Activated T-cell treated with anti-CD3 and anti-CD28 coated beads, Interleukin-2, amount 50 U/mL, for 72 hours (primary cell): Measurements from ENCODE around the gene ICE2. TPM values are rescaled to one million over a fixed set of nuclear protein-coding genes. Genes with fewer than 3 reads are reported as not detected.
A peak's percentile ranks its signal among the peaks of the same experiment; 100 is the strongest.

ENCODE experiments used
- ATAC-seq, 2 donors: fragments of 150-1000 bp; cut with Tn5 transposase; replicated peaks in 1 of 2; 2 replicates each; pipeline ENCODE4 v1.10.0; 2021; ENCODE audit warnings: moderate library complexity in 2 of 2, mild to moderate bottlenecking in 1 of 2
- DNase-seq, 2 donors: peaks; one replicate each; pipeline ENCODE4 v3.0.0; 2021 to 2022; ENCODE audit warnings: mixed read lengths in 1 of 2
- H3K27ac Mint-ChIP-seq: one replicate; pipeline ENCODE4 v1.8.0; 2022; ENCODE audit warnings: mild to moderate bottlenecking, moderate library complexity, mixed read lengths
- H3K27me3 Mint-ChIP-seq: one replicate; pipeline ENCODE4 v1.8.0; 2022; ENCODE audit warnings: low read depth, mixed read lengths
- H3K36me3 Mint-ChIP-seq, 2 donors: one replicate each; pipeline ENCODE4 v1.8.0; 2022; ENCODE audit warnings: mixed read lengths in 2 of 2, mild to moderate bottlenecking in 1 of 2; ENCODE audit not compliant: insufficient read depth in 2 of 2
- H3K4me1 Mint-ChIP-seq: one replicate; pipeline ENCODE4 v1.8.0; 2022; ENCODE audit warnings: low read depth, mixed read lengths
- H3K4me3 Mint-ChIP-seq, 2 donors: one replicate each; pipeline ENCODE4 v1.8.0; 2022; ENCODE audit warnings: mild to moderate bottlenecking in 2 of 2, mixed read lengths in 2 of 2, moderate library complexity in 2 of 2
- H3K9me3 Mint-ChIP-seq, 2 donors: one replicate each; pipeline ENCODE4 v1.8.0; 2022; ENCODE audit warnings: mixed read lengths in 2 of 2
- total RNA-seq, 2 donors: library from RNA; stranded (reverse); gene quantifications; one replicate each; pipeline ENCODE4 v1.2.3, GENCODE V29; 2022

ICE2 gene
- total RNA-seq, 2 donors from 2014 or later, result 81.5 to 91.7 TPM

- no peaks in the 10 kb centered on the region for H3K9me3 Mint-ChIP-seq
- H3K27ac Mint-ChIP-seq, result no peak overlapping the region
- ATAC-seq, result no peak
- H3K27me3 Mint-ChIP-seq, result peaks cover 7% of the 10 kb centered on the region
- DNase-seq, result no peak
- H3K36me3 Mint-ChIP-seq, result peaks cover 1 to 3% of the 10 kb centered on the region in 2 donors
- peaks cover 12% of the 10 kb centered on the region for H3K4me1 Mint-ChIP-seq
- H3K4me3 Mint-ChIP-seq, result no peak overlapping the region
These were observed 94.3 kb downstream of the ICE2 start for GRCh38 chr15:60384526-60385126.

- no peaks in the 10 kb centered on the region for H3K9me3 Mint-ChIP-seq
- no peak overlapping the region for H3K27ac Mint-ChIP-seq
- H3K4me3 Mint-ChIP-seq, result no peak overlapping the region
- H3K4me1 Mint-ChIP-seq, result peaks cover 7% of the 10 kb centered on the region
- H3K36me3 Mint-ChIP-seq, result peaks cover 1 to 3% of the 10 kb centered on the region in 2 donors
- DNase-seq (no peak), ATAC-seq (no peak)
- H3K27me3 Mint-ChIP-seq, result peaks cover 7% of the 10 kb centered on the region
These were observed 94.9 kb downstream of the ICE2 start for GRCh38 chr15:60384053-60384452.

- peaks cover 7% of the 10 kb centered on the region for H3K27me3 Mint-ChIP-seq
- H3K4me1 Mint-ChIP-seq, result no peaks in the 10 kb centered on the region
- H3K36me3 Mint-ChIP-seq, result peaks cover 1 to 3% of the 10 kb centered on the region in 2 donors
- H3K4me3 Mint-ChIP-seq, result no peak overlapping the region
- H3K9me3 Mint-ChIP-seq, result no peaks in the 10 kb centered on the region
- H3K27ac Mint-ChIP-seq, result no peak overlapping the region
- DNase-seq (no peak), ATAC-seq (no peak)
These were observed 95.9 kb downstream of the ICE2 start for GRCh38 chr15:60382773-60383674.

- Mint-ChIP-seq H3K27me3 (no peaks in the 10 kb centered on the region), H3K9me3 (no peaks in the 10 kb centered on the region), H3K36me3 (peaks cover 1% of the 10 kb centered on the region in 2 donors), H3K4me3 (no peak overlapping the region), H3K27ac (no peak overlapping the region), H3K4me1 (no peaks in the 10 kb centered on the region)
- DNase-seq (no peak), ATAC-seq (no peak)
These were observed 97.7 kb downstream of the ICE2 start for GRCh38 chr15:60381148-60381788.

DNA sequence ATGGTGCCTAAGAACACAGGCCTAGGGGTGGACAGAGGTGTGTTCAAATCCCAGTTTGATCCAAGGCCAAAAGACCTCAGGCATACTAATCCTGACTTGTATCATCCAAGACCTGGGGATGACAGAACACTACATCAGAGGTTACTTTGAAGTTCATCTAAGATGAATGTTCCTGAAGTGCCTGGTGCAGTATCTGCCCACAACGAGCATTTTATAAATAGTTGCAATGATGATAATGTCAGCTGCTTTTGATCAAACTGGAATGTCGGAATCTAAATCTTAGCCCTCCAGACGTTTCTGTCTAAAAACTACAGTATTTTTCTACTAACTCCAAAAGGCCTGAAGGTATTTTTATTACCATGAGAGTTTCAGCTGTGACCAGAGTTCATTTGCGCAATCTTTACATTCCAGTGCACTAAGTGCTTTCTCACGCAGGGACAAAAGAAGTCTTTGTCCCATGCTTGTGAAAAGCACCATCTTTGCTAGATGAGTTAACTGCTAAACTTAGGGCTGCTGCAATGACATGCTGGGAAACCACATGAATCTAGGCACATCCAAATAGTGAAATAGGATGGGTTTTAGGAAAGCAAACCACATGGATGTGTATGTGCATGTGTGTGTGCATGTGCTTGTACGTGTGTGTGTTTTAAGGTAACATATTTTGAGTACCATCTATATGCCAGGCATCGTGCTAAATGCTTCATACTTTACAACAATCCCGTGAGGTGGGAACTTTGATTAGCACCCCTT, 99.2 kb downstream of the ICE2 start:
- Mint-ChIP-seq H3K9me3 (no peaks in the 10 kb centered on the region), H3K4me3 (no peak overlapping the region), H3K27me3 (no peaks in the 10 kb centered on the region), H3K4me1 (no peaks in the 10 kb centered on the region), H3K36me3 (peaks cover 1 to 8% of the 10 kb centered on the region in 2 donors), H3K27ac (no peak overlapping the region)
- DNase-seq (no peak), ATAC-seq (no peak)

DNA sequence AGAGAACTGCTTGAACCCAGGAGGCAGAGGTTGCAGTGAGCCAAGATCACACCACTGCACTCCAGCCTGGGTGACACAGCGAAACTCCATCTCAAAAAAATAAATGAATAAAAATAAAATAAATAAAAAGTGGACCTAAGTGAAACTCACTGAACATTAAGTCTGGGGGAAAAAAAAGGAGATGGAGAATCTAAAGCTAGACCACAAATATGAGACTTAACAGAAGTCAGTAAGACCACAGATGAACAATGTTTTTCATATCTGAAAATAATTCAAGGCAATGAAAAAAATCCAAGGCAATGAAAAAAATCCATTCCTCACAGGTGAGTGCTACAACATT, 99.8 kb downstream of the ICE2 start:
- H3K4me1 Mint-ChIP-seq, result peaks cover 3% of the 10 kb centered on the region
- H3K27ac Mint-ChIP-seq, result no peak overlapping the region
- H3K4me3 Mint-ChIP-seq, result no peak overlapping the region
- ATAC-seq (no peak), DNase-seq (no peak)
- no peaks in the 10 kb centered on the region for H3K9me3 Mint-ChIP-seq
- H3K36me3 Mint-ChIP-seq, result peaks cover 1 to 8% of the 10 kb centered on the region in 2 donors
- no peaks in the 10 kb centered on the region for H3K27me3 Mint-ChIP-seq

DNA sequence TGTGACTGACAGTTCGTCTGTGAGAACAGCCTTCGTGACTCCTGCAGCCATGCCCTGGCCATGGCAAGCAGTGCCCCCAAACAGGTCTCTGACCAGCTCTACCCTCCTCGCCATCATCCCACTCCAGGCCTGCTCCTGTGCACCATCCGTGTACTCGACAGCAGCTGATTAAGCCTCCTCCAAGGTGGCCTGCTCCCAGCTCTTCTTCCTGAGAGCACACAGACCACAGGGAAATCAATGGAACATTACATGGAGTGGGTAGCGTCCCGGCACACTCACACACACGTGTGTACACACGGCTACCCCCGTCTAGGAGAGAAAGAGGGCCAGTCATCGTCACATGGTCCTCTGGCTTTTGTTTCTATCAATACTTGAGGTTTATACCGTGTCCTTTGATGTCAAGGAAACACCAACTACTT, 102.3 kb downstream of the ICE2 start:
- Mint-ChIP-seq H3K27me3 (no peaks in the 10 kb centered on the region), H3K36me3 (peaks cover 0 to 9% of the 10 kb centered on the region in 2 donors), H3K4me3 (no peak overlapping the region), H3K9me3 (no peaks in the 10 kb centered on the region), H3K27ac (no peak overlapping the region), H3K4me1 (peaks cover 5% of the 10 kb centered on the region)
- no peak for DNase-seq
- ATAC-seq, result no peak

DNA sequence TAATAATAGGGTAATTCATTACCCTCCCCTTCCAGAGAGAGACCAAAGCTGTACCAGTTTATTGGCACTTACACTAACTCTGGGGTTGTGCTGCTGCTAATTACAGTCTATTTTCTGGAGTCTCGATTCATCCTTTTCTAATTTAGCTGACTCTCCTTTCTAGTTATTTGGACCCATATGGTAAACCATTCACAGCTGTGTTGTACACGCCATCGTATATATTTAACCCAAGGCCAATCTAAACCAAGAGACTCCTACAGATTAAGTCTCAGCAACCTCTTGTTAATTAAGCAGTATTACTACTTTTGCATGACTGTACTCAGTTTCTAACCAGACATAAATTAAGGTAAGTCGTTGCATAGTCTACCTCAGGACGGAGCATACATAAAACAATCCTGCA, 103.6 kb downstream of the ICE2 start:
- Mint-ChIP-seq H3K4me1 (peaks cover 13% of the 10 kb centered on the region), H3K27ac (no peak overlapping the region), H3K36me3 (peaks cover 0 to 9% of the 10 kb centered on the region in 2 donors), H3K27me3 (no peaks in the 10 kb centered on the region), H3K4me3 (no peak overlapping the region), H3K9me3 (no peaks in the 10 kb centered on the region)
- no peak for ATAC-seq
- DNase-seq, result no peak

DNA sequence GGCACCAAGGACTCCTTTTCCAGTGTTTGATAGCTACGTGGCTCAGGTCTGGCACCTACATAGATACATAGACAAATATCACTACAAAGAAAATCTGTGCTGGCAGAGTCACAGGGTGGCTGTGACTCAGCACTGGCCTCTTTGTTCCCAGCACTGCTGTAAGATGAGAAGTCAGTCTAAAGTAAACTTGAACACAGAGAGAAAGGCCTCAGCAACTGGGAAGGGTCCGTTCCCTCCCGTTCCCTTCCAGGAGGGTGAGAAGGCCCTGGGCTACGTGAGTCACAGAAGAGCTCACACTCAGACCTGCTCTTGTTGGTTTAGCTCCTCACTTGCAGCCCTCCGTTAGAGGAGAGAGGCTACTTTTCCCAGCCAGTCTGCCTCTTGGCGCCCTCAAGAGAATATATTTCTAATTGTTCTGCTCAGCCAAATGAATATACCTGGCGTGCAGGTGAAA, 104.3 kb downstream of the ICE2 start:
- Mint-ChIP-seq H3K36me3 (peaks cover 0 to 9% of the 10 kb centered on the region in 2 donors), H3K9me3 (no peaks in the 10 kb centered on the region), H3K4me1 (peaks cover 14% of the 10 kb centered on the region), H3K27ac (no peak overlapping the region), H3K27me3 (no peaks in the 10 kb centered on the region), H3K4me3 (no peak overlapping the region)
- ATAC-seq (peak in 1 of 2 donors; percentile 61), DNase-seq (no peak)

GRCh38 chr15:60374209-60374608, 104.7 kb downstream of the ICE2 start:
- H3K9me3 Mint-ChIP-seq, result no peaks in the 10 kb centered on the region
- ATAC-seq (no peak), DNase-seq (no peak)
- peaks cover 14% of the 10 kb centered on the region for H3K4me1 Mint-ChIP-seq
- H3K27ac Mint-ChIP-seq, result no peak overlapping the region
- H3K27me3 Mint-ChIP-seq, result no peaks in the 10 kb centered on the region
- H3K36me3 Mint-ChIP-seq, result peaks cover 0 to 9% of the 10 kb centered on the region in 2 donors
- no peak overlapping the region for H3K4me3 Mint-ChIP-seq

GRCh38 chr15:60373745-60374144, 105.2 kb downstream of the ICE2 start:
- Mint-ChIP-seq H3K9me3 (no peaks in the 10 kb centered on the region), H3K36me3 (peaks cover 0 to 9% of the 10 kb centered on the region in 2 donors), H3K4me3 (no peak overlapping the region), H3K27ac (no peak overlapping the region), H3K27me3 (no peaks in the 10 kb centered on the region), H3K4me1 (peaks cover 14% of the 10 kb centered on the region)
- DNase-seq (no peak), ATAC-seq (no peak)

DNA sequence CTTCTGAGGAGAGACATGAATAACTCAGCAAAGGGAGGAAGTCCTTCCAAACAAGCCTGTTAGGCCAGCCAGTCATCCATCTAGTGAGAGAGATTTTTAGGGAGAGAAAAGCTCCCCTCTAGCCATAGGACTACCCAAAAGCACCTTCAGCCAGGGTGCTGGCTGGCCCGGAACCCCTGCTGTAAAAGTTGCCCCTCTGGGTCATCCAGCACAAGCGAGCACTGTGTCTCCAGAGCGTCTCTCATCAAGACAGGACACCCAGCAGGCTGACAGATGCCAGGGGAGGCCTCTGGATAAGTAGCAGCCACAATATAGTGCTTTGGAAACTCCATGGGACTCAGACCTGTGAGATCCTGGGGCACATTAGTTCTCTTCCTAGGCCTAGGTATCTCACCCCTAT, 105.6 kb downstream of the ICE2 start:
- H3K9me3 Mint-ChIP-seq, result no peaks in the 10 kb centered on the region
- H3K27ac Mint-ChIP-seq, result no peak overlapping the region
- DNase-seq (no peak), ATAC-seq (no peak)
- H3K4me1 Mint-ChIP-seq, result peaks cover 14% of the 10 kb centered on the region
- no peaks in the 10 kb centered on the region for H3K27me3 Mint-ChIP-seq
- peaks cover 0 to 9% of the 10 kb centered on the region in 2 donors for H3K36me3 Mint-ChIP-seq
- no peak overlapping the region for H3K4me3 Mint-ChIP-seq

- H3K4me1 Mint-ChIP-seq, result peaks cover 14% of the 10 kb centered on the region
- H3K4me3 Mint-ChIP-seq, result no peak overlapping the region
- DNase-seq (no peak), ATAC-seq (no peak)
- H3K9me3 Mint-ChIP-seq, result no peaks in the 10 kb centered on the region
- H3K27ac Mint-ChIP-seq, result no peak overlapping the region
- peaks cover 0 to 9% of the 10 kb centered on the region in 2 donors for H3K36me3 Mint-ChIP-seq
- no peaks in the 10 kb centered on the region for H3K27me3 Mint-ChIP-seq
These were observed 106.2 kb downstream of the ICE2 start for GRCh38 chr15:60372756-60373155.
